ENCODE data around the gene SLC22A31. TPM values are rescaled to one million over a fixed set of nuclear protein-coding genes. Genes with fewer than 3 reads are reported as not detected.
A peak's percentile ranks its signal among the peaks of the same experiment; 100 is the strongest.

The SLC22A31 gene
- total and polyA plus RNA-seq, 2 donors (not counting 3 experiments of a cell fraction or from before 2014, with no cell fraction given) = 1.0 TPM; not detected in 1

DNA sequence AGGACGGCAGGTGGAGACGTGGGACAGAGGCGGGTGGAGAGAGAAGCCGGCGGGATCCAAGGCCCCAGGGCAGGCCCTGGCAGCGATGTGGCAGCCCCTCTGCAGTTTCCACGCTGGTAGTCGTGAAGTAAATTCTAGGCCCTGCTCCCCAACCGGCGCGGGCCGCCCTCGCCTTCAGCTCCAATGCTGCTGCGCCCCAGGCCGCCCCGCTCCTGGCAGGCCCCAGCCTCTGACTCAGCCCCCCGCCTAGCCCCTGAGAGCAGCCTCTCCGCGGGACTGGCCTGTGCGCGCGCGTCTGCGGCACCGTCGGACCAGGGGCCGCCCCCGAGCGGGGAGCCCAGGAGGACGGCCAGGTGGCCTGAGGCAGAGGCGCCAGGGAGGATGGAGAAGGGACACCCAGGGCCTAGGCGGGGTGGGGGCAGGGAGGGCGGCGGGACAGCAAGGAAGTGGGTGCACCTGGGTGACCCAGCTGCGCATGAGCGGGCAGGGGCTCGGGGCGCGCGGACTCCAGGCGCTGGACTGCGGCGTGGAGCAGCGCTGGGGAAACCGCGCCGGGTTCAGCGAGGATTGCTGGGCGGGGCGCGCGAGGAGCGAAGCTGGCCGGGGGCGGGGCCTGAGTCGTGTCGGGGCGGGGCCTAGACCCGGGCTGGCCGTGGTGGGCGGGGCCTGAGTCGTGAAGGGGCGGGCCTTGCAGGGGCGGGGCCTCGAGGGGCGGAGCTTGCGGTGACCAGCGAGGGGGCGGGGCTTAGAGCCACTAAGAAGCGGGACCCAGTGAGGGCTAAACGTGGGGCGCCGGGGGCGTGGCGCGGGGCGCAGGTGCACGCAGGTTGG, 46.8 kb upstream of the SLC22A31 start:
- H3K9me3 ChIP-seq (replicated peaks; ENCODE audit: control insufficient read depth, insufficient read depth, low read length) = no peaks in the 10 kb centered on the region
- no peak overlapping the region for H3K9ac ChIP-seq (replicated peaks; ENCODE audit: extremely low read depth, insufficient read depth, low read length)
- peak overlapping the region; percentile 80 for H2AFZ ChIP-seq (ENCODE audit: low read depth, low read length)
- CTCF ChIA-PET = interaction anchor here (0.6 to 1.4 kb wide), 9 partner anchors 10 to 262 kb away, joined by 3 to 5 read pairs (median 3); partner anchors contain the start of genes SPG7 and ZNF778
- no peak overlapping the region for H3K27ac ChIP-seq (ENCODE audit: insufficient read depth, low read depth, low read length)
- H3K4me2 ChIP-seq (ENCODE audit: insufficient read depth, low read length) = peak overlapping the region; percentile 42
- H3K4me3 ChIP-seq (replicated peaks in 1 of 3; ENCODE audit: insufficient read depth in 1 of 3, low read depth in 1 of 3, low read length in 3 of 3) = peak overlapping the region in 2 of 3 experiments; percentile 23 to 45
- H3K9me1 ChIP-seq (replicated peaks; ENCODE audit: control insufficient read depth, extremely low read depth, insufficient read depth, low read length) = no peaks in the 10 kb centered on the region
- TF ChIP-seq FOS (IDR thresholded peaks at IDR 0.05; ENCODE audit: borderline replicate concordance, insufficient read depth, low read length) (no peak), GATA2 (IDR thresholded peaks at IDR 0.05; ENCODE audit: insufficient read depth, insufficient read length, low read depth, low read length) (no peak), POLR2AphosphoS5 (IDR thresholded peaks at IDR 0.05; ENCODE audit: insufficient read depth, low read depth, low read length) (no peak), MYC (IDR thresholded peaks at IDR 0.05; ENCODE audit: low read depth, low read length) (no peak), POLR2A (IDR thresholded peaks at IDR 0.05; ENCODE audit: low read depth, low read length) (no peak), JUN (IDR thresholded peaks at IDR 0.05; ENCODE audit: borderline replicate concordance, insufficient read depth, insufficient read length, low read depth) (no peak), EZH2 (IDR thresholded peaks at IDR 0.05; ENCODE audit: borderline replicate concordance, low read depth, low read length, severe bottlenecking) (no peak)
- TF ChIP-seq, protein P1, sequence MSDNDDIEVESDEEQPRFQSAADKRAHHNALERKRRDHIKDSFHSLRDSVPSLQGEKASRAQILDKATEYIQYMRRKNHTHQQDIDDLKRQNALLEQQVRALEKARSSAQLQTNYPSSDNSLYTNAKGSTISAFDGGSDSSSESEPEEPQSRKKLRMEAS (IDR thresholded peaks at IDR 0.05; ENCODE audit: insufficient read depth, insufficient read length) = no peak
- TF ChIP-seq, protein P2, sequence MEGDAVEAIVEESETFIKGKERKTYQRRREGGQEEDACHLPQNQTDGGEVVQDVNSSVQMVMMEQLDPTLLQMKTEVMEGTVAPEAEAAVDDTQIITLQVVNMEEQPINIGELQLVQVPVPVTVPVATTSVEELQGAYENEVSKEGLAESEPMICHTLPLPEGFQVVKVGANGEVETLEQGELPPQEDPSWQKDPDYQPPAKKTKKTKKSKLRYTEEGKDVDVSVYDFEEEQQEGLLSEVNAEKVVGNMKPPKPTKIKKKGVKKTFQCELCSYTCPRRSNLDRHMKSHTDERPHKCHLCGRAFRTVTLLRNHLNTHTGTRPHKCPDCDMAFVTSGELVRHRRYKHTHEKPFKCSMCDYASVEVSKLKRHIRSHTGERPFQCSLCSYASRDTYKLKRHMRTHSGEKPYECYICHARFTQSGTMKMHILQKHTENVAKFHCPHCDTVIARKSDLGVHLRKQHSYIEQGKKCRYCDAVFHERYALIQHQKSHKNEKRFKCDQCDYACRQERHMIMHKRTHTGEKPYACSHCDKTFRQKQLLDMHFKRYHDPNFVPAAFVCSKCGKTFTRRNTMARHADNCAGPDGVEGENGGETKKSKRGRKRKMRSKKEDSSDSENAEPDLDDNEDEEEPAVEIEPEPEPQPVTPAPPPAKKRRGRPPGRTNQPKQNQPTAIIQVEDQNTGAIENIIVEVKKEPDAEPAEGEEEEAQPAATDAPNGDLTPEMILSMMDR (IDR thresholded peaks at IDR 0.05; ENCODE audit: extremely low read depth in 1 of 2, insufficient read depth in 1 of 2, low read depth in 1 of 2, low read length in 2 of 2) = no peak
- intact Hi-C loops (cut with micrococcal nuclease) (no loop called here), dilution Hi-C loops (cut with MboI; ENCODE audit: extremely low pct_ligation_motif_present, low sequenced_read_pairs) (no loop called here)
- FAIRE-seq = peak; percentile 86
- POLR2A ChIA-PET = no interaction called here
- H3K79me2 ChIP-seq (ENCODE audit: control insufficient read depth, insufficient read depth, low read length) = no peaks in the 10 kb centered on the region
- peak; percentile 62 for DNase-seq (ENCODE audit: low read depth, low spot score)
- H3K36me3 ChIP-seq (ENCODE audit: control insufficient read depth in 2 of 2, extremely low read depth in 1 of 2, insufficient read depth in 2 of 2, low read length in 2 of 2) = no peaks in the 10 kb centered on the region
- no peaks in the 10 kb centered on the region for H3K4me1 ChIP-seq (ENCODE audit: control insufficient read depth, extremely low read depth, insufficient read depth, low read length)
- H3K27me3 ChIP-seq (ENCODE audit: control insufficient read depth in 2 of 2, insufficient read depth in 2 of 2, low read length in 2 of 2) = no peaks in the 10 kb centered on the region
- BruUV-seq (replicated peaks) = no TSS peak
- H4K20me1 ChIP-seq (replicated peaks; ENCODE audit: control insufficient read depth, extremely low read depth, insufficient read depth, low read length) = no peaks in the 10 kb centered on the region

Data from endothelial cell of umbilical vein (primary cell).